SK-N-SH (cell line): ENCODE results near the gene ZFC3H1. TPM values are rescaled to one million over a fixed set of nuclear protein-coding genes. Genes with fewer than 3 reads are reported as not detected.

Source experiments
- CTCF ChIA-PET: fragments of 300-600, 350-600 bp; formaldehyde crosslinking; extraction: SDS; loops from one replicate; lab custom pipeline; 2021; lab: Yijun Ruan, JAX
- POLR2A ChIA-PET: fragments of 350-600 bp; sonication (Branson Sonifier 250); formaldehyde crosslinking; extraction: SDS; loops from one replicate; lab custom pipeline; 2020; ENCODE audit warnings: antibody characterized with exemption, inconsistent platforms; lab: Yijun Ruan, JAX
- DNase-seq: peaks from one replicate; pipeline ENCODE4 v3.0.0; 2012
- H2AFZ ChIP-seq: fragments of 200-600 bp; sonication (generic); 2 replicates; pipeline ENCODE4 v1.8.1; 2016; ENCODE audit warnings: antibody characterized with exemption, mild to moderate bottlenecking, low read depth
- H3F3A ChIP-seq: fragments of 200-600 bp; sonication (generic); replicated peaks from 2 replicates; pipeline ENCODE3; 2016; ENCODE audit warnings: antibody characterized with exemption, mild to moderate bottlenecking; ENCODE audit not compliant: insufficient read depth
- H3K27ac ChIP-seq, 2 experiments: fragments of 200-500 bp in 1 of 2; fragments of 200-600 bp in 1 of 2; sonication (Bioruptor generic) in 1 of 2; sonication (generic), shearing (Covaris generic) in 1 of 2; 2 replicates each; pipeline versions ENCODE4 v1.5.1 to v1.6.1; 2014 to 2016; ENCODE audit warnings: low read depth in 2 of 2, inconsistent platforms in 1 of 2, low read length in 1 of 2, mild to moderate bottlenecking in 1 of 2, mixed read lengths in 1 of 2
- H3K27me3 ChIP-seq: fragments of 200-600 bp; sonication (generic), shearing (Covaris generic); 2 replicates; pipeline ENCODE4 v1.6.1; 2016; ENCODE audit warnings: mixed run types; ENCODE audit not compliant: insufficient read depth
- H3K36me3 ChIP-seq, 2 experiments: fragments of 200-500 bp in 1 of 2; fragments of 200-600 bp in 1 of 2; sonication (Bioruptor generic) in 1 of 2; sonication (generic) in 1 of 2; replicated peaks in 1 of 2; 2 replicates each; pipeline versions ENCODE3 to v1.5.1; 2014 to 2016; ENCODE audit warnings: low read length in 1 of 2, mild to moderate bottlenecking in 1 of 2; ENCODE audit not compliant: insufficient read depth in 2 of 2, control insufficient read depth in 1 of 2
- H3K4me1 ChIP-seq, 2 experiments: fragments of 200-500 bp in 1 of 2; fragments of 200-600 bp in 1 of 2; sonication (Bioruptor generic) in 1 of 2; sonication (generic), shearing (Covaris generic) in 1 of 2; 2 replicates each; pipeline versions ENCODE4 v1.5.1 to v1.6.1; 2014 to 2016; ENCODE audit warnings: low read depth in 1 of 2, low read length in 1 of 2, mixed run types in 1 of 2; ENCODE audit not compliant: insufficient read depth in 2 of 2, control insufficient read depth in 1 of 2
- H3K4me2 ChIP-seq: fragments of 200-600 bp; sonication (generic), shearing (Covaris generic); 2 replicates; pipeline ENCODE4 v1.6.1; 2017; ENCODE audit warnings: mixed run types
- H3K4me3 ChIP-seq, 2 experiments: fragments of 200-500 bp in 1 of 2; fragments of 200-600 bp in 1 of 2; sonication (Bioruptor generic) in 1 of 2; sonication (generic), shearing (Covaris generic) in 1 of 2; 2 replicates each; pipeline versions ENCODE4 v1.5.1 to v1.8.1; 2014 to 2016; ENCODE audit warnings: low read depth in 2 of 2, inconsistent platforms in 1 of 2, low read length in 1 of 2, mild to moderate bottlenecking in 1 of 2, mixed read lengths in 1 of 2, moderate library complexity in 1 of 2
- H3K79me2 ChIP-seq: fragments of 200-600 bp; sonication (generic); 2 replicates; pipeline ENCODE4 v1.8.1; 2017; ENCODE audit warnings: mild to moderate bottlenecking; ENCODE audit not compliant: insufficient read depth
- H3K9ac ChIP-seq: fragments of 200-600 bp; sonication (generic); 2 replicates; pipeline ENCODE4 v1.6.1; 2017; ENCODE audit warnings: mixed run types
- H3K9me2 ChIP-seq: fragments of 200-600 bp; sonication (generic); 2 replicates; pipeline ENCODE4 v1.6.1; 2017; ENCODE audit warnings: mixed run types
- H3K9me3 ChIP-seq: fragments of 200-600 bp; sonication (generic); 2 replicates; pipeline ENCODE4 v1.6.1; 2017; ENCODE audit warnings: mixed run types, mild to moderate bottlenecking, moderate library complexity
- H4K20me1 ChIP-seq: fragments of 200-600 bp; sonication (generic); 2 replicates; pipeline ENCODE4 v1.6.1; 2017; ENCODE audit warnings: mild to moderate bottlenecking, mixed run types; ENCODE audit not compliant: insufficient read depth
- ELF1 ChIP-seq: IDR thresholded peaks from 2 replicates; pipeline ENCODE4 v1.4.0; 2012
- FOSL2 ChIP-seq: IDR thresholded peaks from 2 replicates; pipeline ENCODE4 v1.4.0; 2012; ENCODE audit warnings: low read depth, mild to moderate bottlenecking, moderate library complexity, borderline replicate concordance
- GATA2 ChIP-seq: sonication (generic); formaldehyde crosslinking; IDR thresholded peaks from 2 replicates; pipeline ENCODE4 v1.5.0; 2020; ENCODE audit warnings: mild to moderate bottlenecking, missing genetic modification reagents
- MAX ChIP-seq: IDR thresholded peaks from 2 replicates; pipeline ENCODE4 v1.4.0; 2012; ENCODE audit warnings: low read depth
- MEF2A ChIP-seq: IDR thresholded peaks from 2 replicates; pipeline ENCODE4 v1.4.0; 2012; ENCODE audit warnings: low read depth, borderline replicate concordance
- NFIC ChIP-seq: IDR thresholded peaks from 2 replicates; pipeline ENCODE4 v1.4.0; 2012; ENCODE audit warnings: borderline replicate concordance
- NRF1 ChIP-seq: IDR thresholded peaks from 2 replicates; pipeline ENCODE4 v1.6.1; 2012; ENCODE audit warnings: low read depth, mild to moderate bottlenecking, low read length
- POLR2AphosphoS5 ChIP-seq: IDR thresholded peaks from 2 replicates; pipeline ENCODE4 v1.6.1; 2012; ENCODE audit warnings: low read depth, low read length
- RAD21 ChIP-seq: IDR thresholded peaks from 2 replicates; pipeline ENCODE4 v1.6.1; 2012; ENCODE audit warnings: mild to moderate bottlenecking, low read length
- RCOR1 ChIP-seq: fragments of 150-350 bp; IDR thresholded peaks from 2 replicates; pipeline ENCODE4 v1.6.1; 2017; ENCODE audit warnings: antibody characterized with exemption, low read length
- RXRA ChIP-seq: IDR thresholded peaks from 2 replicates; pipeline ENCODE4 v1.4.0; 2012; ENCODE audit warnings: low read depth, mild to moderate bottlenecking, borderline replicate concordance
- SIN3A ChIP-seq: IDR thresholded peaks from 2 replicates; pipeline ENCODE4 v1.6.1; 2012; ENCODE audit warnings: low read depth, mild to moderate bottlenecking, low read length, moderate library complexity, borderline replicate concordance
- TAF1 ChIP-seq: IDR thresholded peaks from 2 replicates; pipeline ENCODE4 v1.6.1; 2012; ENCODE audit warnings: low read depth, mild to moderate bottlenecking, low read length, moderate library complexity, borderline replicate concordance
- TCF12 ChIP-seq: IDR thresholded peaks from 2 replicates; pipeline ENCODE4 v1.4.0; 2012
- USF1 ChIP-seq: IDR thresholded peaks from 2 replicates; pipeline ENCODE4 v1.4.0; 2012; ENCODE audit warnings: low read depth, borderline replicate concordance
- USF2 ChIP-seq: fragments of 150-350 bp; IDR thresholded peaks from 2 replicates; pipeline ENCODE4 v1.6.1; 2017; ENCODE audit warnings: antibody characterized with exemption, low read length, low read depth, borderline replicate concordance
- YY1 ChIP-seq: IDR thresholded peaks from 2 replicates; pipeline ENCODE4 v1.4.0; 2012; ENCODE audit warnings: low read depth, mild to moderate bottlenecking
- WGBS: methylation state at CpG from one replicate; pipeline ENCODE4 v1.1.6; 2017; ENCODE audit warnings: low lambda C conversion rate; 5-methylcytosine and 5-hydroxymethylcytosine counted together
- polyA plus RNA-seq, 3 experiments: library from polyadenylated mRNA; depleted of rRNA; stranded (reverse); fragments of >200 nt; gene quantifications; 2 replicates each; pipeline ENCODE4 v1.2.3, GENCODE V29; 2012
- TF ChIP-seq, protein P1 (sequence below): IDR thresholded peaks from 2 replicates; pipeline ENCODE4 v1.6.1; 2012; ENCODE audit warnings: mild to moderate bottlenecking, low read depth, low read length, moderate library complexity

ZFC3H1 gene
- polyA plus RNA-seq, 1 of the 3 experiments (the other 2 are of a cell fraction): 19.1 TPM

DNA sequence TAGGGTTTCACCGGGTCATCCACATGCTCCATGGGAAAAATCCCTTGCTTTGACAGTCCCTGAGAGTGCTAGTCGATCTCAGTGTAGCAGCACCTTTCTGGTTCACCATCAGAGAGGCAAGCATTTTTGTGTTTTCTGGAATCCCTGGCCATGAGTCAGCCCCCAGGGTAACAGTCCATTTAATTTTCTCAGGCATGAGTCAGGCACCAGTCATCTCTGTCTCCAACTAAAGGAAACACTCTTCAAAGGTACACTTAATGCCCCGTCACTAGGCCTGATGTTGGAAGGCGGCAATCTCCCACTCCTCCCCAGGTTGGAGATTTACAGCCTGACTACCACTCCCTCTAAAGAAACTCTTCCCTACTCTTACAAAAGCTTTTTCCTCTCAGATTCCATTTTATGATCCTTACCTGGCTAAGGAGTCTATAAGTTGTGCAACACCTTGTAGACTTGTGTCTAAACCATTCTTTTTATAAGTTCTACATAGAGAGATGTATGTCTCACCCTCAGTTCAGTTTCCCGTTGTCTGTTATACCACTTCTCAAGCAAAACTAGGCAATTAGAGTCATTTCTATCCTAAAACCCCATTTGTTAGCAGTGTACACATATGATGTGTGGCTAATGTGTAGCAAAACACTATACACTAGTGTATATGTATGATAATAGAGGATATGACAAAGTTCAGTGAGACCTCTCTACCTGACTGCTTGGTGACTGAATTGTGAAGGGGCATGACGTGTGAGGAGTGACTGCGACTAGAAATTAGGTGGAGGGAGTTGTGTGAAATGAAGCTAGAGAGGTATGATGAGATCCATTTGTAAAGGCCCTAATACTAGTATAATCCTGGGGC is 46.9 kb upstream of the ZFC3H1 start (continued):
- no peak for TF ChIP-seq USF1
- no peak for TF ChIP-seq RCOR1
- peak; percentile 25; the same call in 1 of the 2 replicates for TF ChIP-seq SIN3A
- no peak for TF ChIP-seq GATA2 (CRISPR knock-in tag)
- peak; percentile 67; the same call in 1 of the 2 replicates for TF ChIP-seq TCF12
- TF ChIP-seq FOSL2: peak; percentile 98
- no peak for TF ChIP-seq YY1
- no peak for TF ChIP-seq USF2
- peak; percentile 63; the same call in 1 of the 2 replicates for TF ChIP-seq MAX
- TF ChIP-seq NFIC: peak; percentile 23; the same call in 1 of the 2 replicates

DNA sequence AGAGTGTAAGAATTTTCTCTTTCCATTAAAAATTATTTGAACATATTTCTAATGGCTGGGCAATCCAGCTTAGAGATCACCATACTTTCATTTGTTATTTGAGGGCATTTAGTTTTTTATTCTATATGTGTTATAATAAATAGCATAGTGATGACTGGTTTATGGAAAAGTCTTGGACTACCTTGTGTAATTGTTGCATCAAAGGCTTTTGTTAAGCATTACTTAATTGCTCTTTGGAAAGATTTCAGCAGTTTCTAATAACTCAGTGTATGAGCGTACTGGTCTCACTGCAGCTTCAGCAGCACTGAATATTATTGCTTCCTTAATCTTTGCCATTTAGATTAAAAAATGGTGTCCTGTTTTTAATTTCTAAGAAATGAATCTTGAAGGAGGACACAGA is 45.0 kb upstream of the ZFC3H1 start:
- CTCF ChIA-PET: interaction anchor here (0.8 to 1.5 kb wide), 3 partner anchors 11 to 73 kb away, joined by 3 to 4 read pairs (median 3); no protein-coding TSS in a partner anchor
- Histone ChIP-seq H3K4me2 (no peak overlapping the region), H3K27ac (no peak overlapping the region), H2AFZ (no peak overlapping the region), H4K20me1 (no peaks in the 10 kb centered on the region), H3K4me3 (no peak overlapping the region), H3K36me3 (peaks cover 0 to 12% of the 10 kb centered on the region in 2 experiments), H3K79me2 (no peaks in the 10 kb centered on the region), H3K9me3 (0 out of 2 replicates have a peak, but pooled peaks cover 6% of the 10 kb centered on the region), H3K27me3 (no peaks in the 10 kb centered on the region), H3K4me1 (0 out of 4 replicates have a peak, but pooled peaks cover 0 to 8% of the 10 kb centered on the region in 2 experiments), H3F3A (peaks cover 8% of the 10 kb centered on the region), H3K9me2 (no peaks in the 10 kb centered on the region), H3K9ac (no peak overlapping the region)
- POLR2A ChIA-PET: no interaction called here
- 95% methylated on average over 1 of the region's 1 CpG for WGBS
- TF ChIP-seq GATA2 (CRISPR knock-in tag) (no peak), FOSL2 (no peak), NRF1 (no peak)
- DNase-seq: no peak

GRCh38 chr12:71704920-71705319 is 41.3 kb upstream of the ZFC3H1 start:
- H3K36me3 ChIP-seq: peaks cover 12 to 25% of the 10 kb centered on the region in 2 experiments
- no peak for DNase-seq
- H3K9me3 ChIP-seq: no peaks in the 10 kb centered on the region
- WGBS: 96% methylated on average over 2 of the region's 2 CpGs
- H3K27ac ChIP-seq: no peak overlapping the region
- H3K4me3 ChIP-seq: no peak overlapping the region
- no peaks in the 10 kb centered on the region for H3K9me2 ChIP-seq
- no peaks in the 10 kb centered on the region for H3K79me2 ChIP-seq
- no peak overlapping the region for H2AFZ ChIP-seq
- H3F3A ChIP-seq: peaks cover 2% of the 10 kb centered on the region
- no peak overlapping the region for H3K4me2 ChIP-seq
- 0 out of 4 replicates have a peak, but pooled peaks cover 0 to 8% of the 10 kb centered on the region in 2 experiments for H3K4me1 ChIP-seq
- H4K20me1 ChIP-seq: no peaks in the 10 kb centered on the region
- H3K9ac ChIP-seq: no peak overlapping the region
- ChIA-PET POLR2A (no interaction called here), CTCF (interaction anchor here (1.5 to 3.5 kb wide), 3 partner anchors 18 to 42 kb away, joined by 4 to 10 read pairs (median 5); partner anchors contain the start of gene TMEM19)
- no peaks in the 10 kb centered on the region for H3K27me3 ChIP-seq
- TF ChIP-seq ELF1 (no peak), POLR2AphosphoS5 (no peak), MEF2A (no peak), GATA2 (CRISPR knock-in tag) (no peak), TAF1 (no peak), SIN3A (no peak), RXRA (no peak), RAD21 (no peak)
- TF ChIP-seq, protein P1, sequence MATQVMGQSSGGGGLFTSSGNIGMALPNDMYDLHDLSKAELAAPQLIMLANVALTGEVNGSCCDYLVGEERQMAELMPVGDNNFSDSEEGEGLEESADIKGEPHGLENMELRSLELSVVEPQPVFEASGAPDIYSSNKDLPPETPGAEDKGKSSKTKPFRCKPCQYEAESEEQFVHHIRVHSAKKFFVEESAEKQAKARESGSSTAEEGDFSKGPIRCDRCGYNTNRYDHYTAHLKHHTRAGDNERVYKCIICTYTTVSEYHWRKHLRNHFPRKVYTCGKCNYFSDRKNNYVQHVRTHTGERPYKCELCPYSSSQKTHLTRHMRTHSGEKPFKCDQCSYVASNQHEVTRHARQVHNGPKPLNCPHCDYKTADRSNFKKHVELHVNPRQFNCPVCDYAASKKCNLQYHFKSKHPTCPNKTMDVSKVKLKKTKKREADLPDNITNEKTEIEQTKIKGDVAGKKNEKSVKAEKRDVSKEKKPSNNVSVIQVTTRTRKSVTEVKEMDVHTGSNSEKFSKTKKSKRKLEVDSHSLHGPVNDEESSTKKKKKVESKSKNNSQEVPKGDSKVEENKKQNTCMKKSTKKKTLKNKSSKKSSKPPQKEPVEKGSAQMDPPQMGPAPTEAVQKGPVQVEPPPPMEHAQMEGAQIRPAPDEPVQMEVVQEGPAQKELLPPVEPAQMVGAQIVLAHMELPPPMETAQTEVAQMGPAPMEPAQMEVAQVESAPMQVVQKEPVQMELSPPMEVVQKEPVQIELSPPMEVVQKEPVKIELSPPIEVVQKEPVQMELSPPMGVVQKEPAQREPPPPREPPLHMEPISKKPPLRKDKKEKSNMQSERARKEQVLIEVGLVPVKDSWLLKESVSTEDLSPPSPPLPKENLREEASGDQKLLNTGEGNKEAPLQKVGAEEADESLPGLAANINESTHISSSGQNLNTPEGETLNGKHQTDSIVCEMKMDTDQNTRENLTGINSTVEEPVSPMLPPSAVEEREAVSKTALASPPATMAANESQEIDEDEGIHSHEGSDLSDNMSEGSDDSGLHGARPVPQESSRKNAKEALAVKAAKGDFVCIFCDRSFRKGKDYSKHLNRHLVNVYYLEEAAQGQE: no peak
